Chondrocyte (in vitro differentiated cells): ENCODE data around the gene HLA-DOA. TPM values are rescaled to one million over a fixed set of nuclear protein-coding genes. Genes with fewer than 3 reads are reported as not detected.

Experiments used
- DNase-seq: peaks from one replicate; pipeline ENCODE4 v3.0.0; 2021; ENCODE audit warnings: mixed read lengths, low spot score
- H3K27ac Mint-ChIP-seq: one replicate; pipeline ENCODE4 v1.8.0; 2021; ENCODE audit warnings: mild to moderate bottlenecking, moderate library complexity, mixed read lengths; ENCODE audit not compliant: unreplicated experiment
- H3K27me3 Mint-ChIP-seq: 2 replicates; pipeline ENCODE4 v1.8.0; 2021; ENCODE audit warnings: low read depth, mixed read lengths
- H3K36me3 Mint-ChIP-seq: 2 replicates; pipeline ENCODE4 v1.8.0; 2021; ENCODE audit warnings: low read depth, mixed read lengths
- H3K4me1 Mint-ChIP-seq: 2 replicates; pipeline ENCODE4 v1.8.0; 2021; ENCODE audit warnings: low read depth, mild to moderate bottlenecking, mixed read lengths
- H3K4me3 Mint-ChIP-seq: one replicate; pipeline ENCODE4 v1.8.0; 2021; ENCODE audit warnings: mild to moderate bottlenecking, moderate library complexity, mixed read lengths; ENCODE audit not compliant: unreplicated experiment
- H3K9me3 Mint-ChIP-seq: 2 replicates; pipeline ENCODE4 v1.8.0; 2021; ENCODE audit warnings: low read depth, mixed read lengths
- total RNA-seq: library from RNA; stranded (reverse); gene quantifications from 3 replicates; pipeline ENCODE4 v1.2.1, GENCODE V29; 2021
- TF ChIP-seq, protein P1 (sequence below): fragments of 200-600 bp; sonication (generic); IDR thresholded peaks from 2 replicates; pipeline ENCODE4 v1.5.0; 2021; ENCODE audit warnings: antibody characterized with exemption, mild to moderate bottlenecking, moderate library complexity

The HLA-DOA gene
- total RNA-seq, 1 donor from 2014 or later: not detected

- no peak for DNase-seq
- TF ChIP-seq, protein P1, sequence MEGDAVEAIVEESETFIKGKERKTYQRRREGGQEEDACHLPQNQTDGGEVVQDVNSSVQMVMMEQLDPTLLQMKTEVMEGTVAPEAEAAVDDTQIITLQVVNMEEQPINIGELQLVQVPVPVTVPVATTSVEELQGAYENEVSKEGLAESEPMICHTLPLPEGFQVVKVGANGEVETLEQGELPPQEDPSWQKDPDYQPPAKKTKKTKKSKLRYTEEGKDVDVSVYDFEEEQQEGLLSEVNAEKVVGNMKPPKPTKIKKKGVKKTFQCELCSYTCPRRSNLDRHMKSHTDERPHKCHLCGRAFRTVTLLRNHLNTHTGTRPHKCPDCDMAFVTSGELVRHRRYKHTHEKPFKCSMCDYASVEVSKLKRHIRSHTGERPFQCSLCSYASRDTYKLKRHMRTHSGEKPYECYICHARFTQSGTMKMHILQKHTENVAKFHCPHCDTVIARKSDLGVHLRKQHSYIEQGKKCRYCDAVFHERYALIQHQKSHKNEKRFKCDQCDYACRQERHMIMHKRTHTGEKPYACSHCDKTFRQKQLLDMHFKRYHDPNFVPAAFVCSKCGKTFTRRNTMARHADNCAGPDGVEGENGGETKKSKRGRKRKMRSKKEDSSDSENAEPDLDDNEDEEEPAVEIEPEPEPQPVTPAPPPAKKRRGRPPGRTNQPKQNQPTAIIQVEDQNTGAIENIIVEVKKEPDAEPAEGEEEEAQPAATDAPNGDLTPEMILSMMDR: no peak
- H3K4me3 Mint-ChIP-seq: no peak overlapping the region
- H3K27ac Mint-ChIP-seq: no peak overlapping the region
- no peaks in the 10 kb centered on the region for H3K36me3 Mint-ChIP-seq
- H3K27me3 Mint-ChIP-seq: peaks cover 65% of the 10 kb centered on the region
- H3K4me1 Mint-ChIP-seq: no peaks in the 10 kb centered on the region
- H3K9me3 Mint-ChIP-seq: no peaks in the 10 kb centered on the region
Measured at GRCh38 chr6:33050014-33050810, 40.8 kb upstream of the HLA-DOA start.

DNA sequence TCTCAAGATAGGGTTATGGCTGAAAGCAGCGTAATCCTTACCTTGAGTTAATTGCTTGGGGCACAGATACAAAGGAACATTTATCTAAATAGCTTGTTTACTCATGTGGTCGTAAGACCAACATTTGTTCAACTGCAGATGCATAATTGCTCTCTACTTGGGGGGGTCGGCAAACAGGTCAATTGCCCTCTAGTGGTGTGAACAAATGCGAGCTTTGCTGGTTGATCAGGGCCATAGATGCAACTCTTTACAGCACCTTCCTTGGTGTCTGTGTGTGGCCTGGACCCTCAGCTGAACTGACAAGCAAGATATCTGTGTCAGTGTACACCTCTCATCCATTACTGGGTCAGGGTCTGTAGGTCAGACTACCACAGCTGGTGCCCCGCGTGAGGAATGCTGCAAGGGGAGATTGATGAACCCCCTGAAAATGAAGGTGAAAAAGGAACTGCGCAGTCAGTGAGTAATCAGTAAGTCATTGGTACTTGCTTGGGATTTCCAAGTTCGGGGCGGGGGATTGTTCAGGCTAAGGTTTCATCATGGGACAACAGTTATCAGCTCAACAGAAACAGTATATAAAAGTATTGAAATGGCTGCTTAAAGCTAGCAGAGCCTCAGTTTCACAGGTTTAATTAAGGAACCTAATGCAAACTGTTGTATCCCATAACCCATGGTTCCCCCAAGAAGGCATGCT lies 40.1 kb upstream of the HLA-DOA start:
- no peak for DNase-seq
- Mint-ChIP-seq H3K27me3 (peaks cover 66% of the 10 kb centered on the region), H3K36me3 (no peaks in the 10 kb centered on the region), H3K9me3 (peaks cover 3% of the 10 kb centered on the region), H3K4me1 (no peaks in the 10 kb centered on the region), H3K27ac (no peak overlapping the region), H3K4me3 (no peak overlapping the region)
- TF ChIP-seq, protein P1: no peak

DNA sequence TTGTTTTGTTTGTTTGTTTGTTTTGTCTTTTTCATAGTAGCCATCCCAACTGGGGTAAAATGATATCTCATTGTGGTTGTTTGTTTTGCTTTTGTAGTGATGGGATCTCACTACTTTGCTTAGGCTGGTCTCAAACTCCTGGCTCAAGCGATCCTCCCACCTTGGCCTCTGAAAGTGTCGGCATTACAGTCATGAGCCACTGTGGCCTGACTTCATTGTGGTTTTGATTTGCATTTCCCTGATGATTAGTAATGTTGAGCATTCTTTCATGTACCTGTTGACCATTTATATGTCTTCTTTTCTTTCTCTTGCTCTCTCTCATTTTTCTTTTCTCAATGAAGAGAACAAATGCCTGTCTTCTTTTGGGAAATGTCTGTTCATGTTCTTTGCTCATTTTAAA lies 30.8 kb upstream of the HLA-DOA start:
- TF ChIP-seq, protein P1: no peak
- H3K27me3 Mint-ChIP-seq: peaks cover 66% of the 10 kb centered on the region
- no peak overlapping the region for H3K27ac Mint-ChIP-seq
- no peaks in the 10 kb centered on the region for H3K4me1 Mint-ChIP-seq
- H3K9me3 Mint-ChIP-seq: peaks cover 23% of the 10 kb centered on the region
- no peaks in the 10 kb centered on the region for H3K36me3 Mint-ChIP-seq
- H3K4me3 Mint-ChIP-seq: no peak overlapping the region
- DNase-seq: no peak

- Mint-ChIP-seq H3K4me3 (no peak overlapping the region), H3K27me3 (peaks cover 73% of the 10 kb centered on the region), H3K36me3 (no peaks in the 10 kb centered on the region), H3K4me1 (no peaks in the 10 kb centered on the region), H3K9me3 (peaks cover 14% of the 10 kb centered on the region), H3K27ac (no peak overlapping the region)
- no peak for DNase-seq
- TF ChIP-seq, protein P1: no peak
Measured at GRCh38 chr6:33036535-33036934, 27.1 kb upstream of the HLA-DOA start.

DNA sequence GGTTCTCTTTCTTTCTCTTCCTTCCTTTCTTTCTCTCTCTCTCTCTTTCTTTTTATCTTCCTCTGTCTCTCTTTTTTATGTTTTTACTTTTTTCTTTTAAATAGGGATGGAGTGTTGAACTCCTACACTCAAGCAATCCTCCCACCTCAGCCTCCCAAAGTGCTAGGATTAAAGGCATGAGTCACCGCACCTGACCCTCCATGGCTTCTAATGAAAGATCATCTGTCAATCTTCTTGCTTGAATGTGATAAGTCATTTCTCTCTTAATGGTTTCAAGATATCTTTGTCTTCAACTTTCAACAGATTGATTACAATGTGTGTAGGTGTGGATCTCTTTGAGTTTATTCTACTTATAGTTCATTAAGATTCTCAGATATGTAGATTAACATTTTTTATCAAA lies 25.2 kb upstream of the HLA-DOA start:
- Mint-ChIP-seq H3K4me1 (no peaks in the 10 kb centered on the region), H3K9me3 (peaks cover 14% of the 10 kb centered on the region), H3K27me3 (peaks cover 80% of the 10 kb centered on the region), H3K4me3 (no peak overlapping the region), H3K27ac (no peak overlapping the region), H3K36me3 (no peaks in the 10 kb centered on the region)
- no peak for DNase-seq
- TF ChIP-seq, protein P1: no peak
